ENCODE data around the gene TSPAN15.
"Not testable (repeated sequence)": the region's sequence is repeated elsewhere in the genome, so short reads cannot be mapped to it uniquely, and the experiment has no call there.

TSPAN15 gene

GRCh38 chr10:69516316-69516715 lies 65.1 kb downstream of the TSPAN15 start:
- peak; percentile 70 for DNase-seq (ENCODE audit: low read depth, low spot score)
- no peaks in the 10 kb centered on the region for H3K27me3 ChIP-seq (ENCODE audit: insufficient read depth, insufficient read length)
- peaks cover 5% of the 10 kb centered on the region for H3K4me1 ChIP-seq (ENCODE audit: insufficient read depth, insufficient read length)
- H3K4me3 ChIP-seq (ENCODE audit: insufficient read length, low read depth) = no peak overlapping the region
- H3K36me3 ChIP-seq (ENCODE audit: insufficient read depth, insufficient read length, low read length) = no peaks in the 10 kb centered on the region
- 0 out of 2 replicates have a peak, but pooled peaks cover 4% of the 10 kb centered on the region for H3K9me3 ChIP-seq (ENCODE audit: insufficient read depth, low read length)
- no peak for TF ChIP-seq ZNF274 (IDR thresholded peaks at IDR 0.05; ENCODE audit: low read depth, low read length)
- no peak overlapping the region for H3K9ac ChIP-seq (ENCODE audit: insufficient read length, low read depth)

DNA sequence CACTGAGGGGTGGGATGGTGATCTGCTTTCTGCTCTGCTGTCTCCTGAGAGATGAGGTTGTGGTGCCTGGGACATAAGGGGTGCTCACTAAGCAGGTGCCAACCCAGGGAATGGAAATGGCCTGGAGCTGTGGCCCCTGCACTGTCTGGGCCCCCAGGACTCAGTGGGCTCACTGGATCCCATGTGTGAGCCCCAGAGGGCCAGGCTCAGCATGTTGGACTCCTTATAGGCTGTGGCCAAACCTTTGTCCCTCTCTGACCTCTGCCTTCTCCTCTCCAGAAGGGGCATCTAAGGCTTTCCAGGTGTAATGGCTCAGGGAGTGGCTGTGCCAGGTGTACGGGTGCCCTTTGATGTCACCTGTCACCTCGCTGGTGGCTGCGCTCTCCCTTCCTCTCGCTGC lies 65.5 kb downstream of the TSPAN15 start:
- Histone ChIP-seq H3K4me3 (ENCODE audit: insufficient read length, low read depth) (no peak overlapping the region), H3K27me3 (ENCODE audit: insufficient read depth, insufficient read length) (no peaks in the 10 kb centered on the region), H3K9ac (ENCODE audit: insufficient read length, low read depth) (no peak overlapping the region), H3K4me1 (ENCODE audit: insufficient read depth, insufficient read length) (peaks cover 5% of the 10 kb centered on the region), H3K36me3 (ENCODE audit: insufficient read depth, insufficient read length, low read length) (no peaks in the 10 kb centered on the region), H3K9me3 (ENCODE audit: insufficient read depth, low read length) (0 out of 2 replicates have a peak, but pooled peaks cover 4% of the 10 kb centered on the region)
- TF ChIP-seq SUZ12 (IDR thresholded peaks at IDR 0.05; ENCODE audit: extremely low read depth, insufficient read depth, insufficient read length) (no peak), YY1 (IDR thresholded peaks at IDR 0.05; ENCODE audit: insufficient read depth, insufficient read length) (no peak), ZNF274 (IDR thresholded peaks at IDR 0.05; ENCODE audit: low read depth, low read length) (no peak)
- DNase-seq (ENCODE audit: low read depth, low spot score) = no peak

DNA sequence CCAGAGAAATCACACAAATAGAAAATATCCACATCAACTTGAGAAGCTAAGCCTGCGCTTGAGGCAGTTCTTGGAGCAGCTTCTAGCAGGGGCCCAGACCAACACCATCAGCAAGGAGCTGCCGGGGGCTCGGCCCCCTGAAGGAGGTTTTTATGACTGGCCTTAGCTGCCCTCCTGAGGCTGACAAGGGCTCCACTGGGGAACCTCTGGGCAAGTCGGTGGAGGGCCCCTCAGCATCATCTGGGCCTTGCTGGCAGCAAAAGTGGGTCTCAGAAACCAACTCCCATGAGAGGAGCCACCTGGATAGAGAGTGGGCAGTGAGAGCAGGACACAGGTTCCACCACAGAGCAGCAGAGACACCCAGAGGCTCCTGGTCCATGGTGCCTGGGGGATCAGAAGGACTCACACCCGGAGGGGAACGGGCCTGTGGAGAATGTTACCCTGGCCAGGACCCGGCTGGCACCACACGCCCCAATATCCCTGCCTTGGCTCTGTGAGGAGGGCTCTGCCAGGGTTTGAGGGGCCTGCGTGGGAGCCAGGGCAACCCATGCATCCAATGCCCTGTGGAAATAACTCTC lies 66.1 kb downstream of the TSPAN15 start:
- 0 out of 2 replicates have a peak, but pooled peaks cover 4% of the 10 kb centered on the region for H3K9me3 ChIP-seq (ENCODE audit: insufficient read depth, low read length)
- H3K36me3 ChIP-seq (ENCODE audit: insufficient read depth, insufficient read length, low read length) = no peaks in the 10 kb centered on the region
- no peak for DNase-seq (ENCODE audit: low read depth, low spot score)
- H3K9ac ChIP-seq (ENCODE audit: insufficient read length, low read depth) = no peak overlapping the region
- no peak overlapping the region for H3K4me3 ChIP-seq (ENCODE audit: insufficient read length, low read depth)
- H3K27me3 ChIP-seq (ENCODE audit: insufficient read depth, insufficient read length) = no peaks in the 10 kb centered on the region
- TF ChIP-seq YY1 (IDR thresholded peaks at IDR 0.05; ENCODE audit: insufficient read depth, insufficient read length) (no peak), ZNF274 (IDR thresholded peaks at IDR 0.05; ENCODE audit: low read depth, low read length) (no peak), SUZ12 (IDR thresholded peaks at IDR 0.05; ENCODE audit: extremely low read depth, insufficient read depth, insufficient read length) (no peak)
- peaks cover 5% of the 10 kb centered on the region for H3K4me1 ChIP-seq (ENCODE audit: insufficient read depth, insufficient read length)

- no peaks in the 10 kb centered on the region for H3K9me3 ChIP-seq (ENCODE audit: insufficient read depth, low read length)
- H3K27me3 ChIP-seq (ENCODE audit: insufficient read depth, insufficient read length) = no peaks in the 10 kb centered on the region
- H3K4me1 ChIP-seq (ENCODE audit: insufficient read depth, insufficient read length) = no peaks in the 10 kb centered on the region
- no peaks in the 10 kb centered on the region for H3K36me3 ChIP-seq (ENCODE audit: insufficient read depth, insufficient read length, low read length)
- no peak for DNase-seq (ENCODE audit: low read depth, low spot score)
- H3K4me3 ChIP-seq (ENCODE audit: insufficient read length, low read depth) = no peak overlapping the region
- no peak overlapping the region for H3K9ac ChIP-seq (ENCODE audit: insufficient read length, low read depth)
- no peak for TF ChIP-seq SUZ12 (IDR thresholded peaks at IDR 0.05; ENCODE audit: extremely low read depth, insufficient read depth, insufficient read length)
- TF ChIP-seq YY1 (IDR thresholded peaks at IDR 0.05; ENCODE audit: insufficient read depth, insufficient read length) = no peak
- no peak for TF ChIP-seq ZNF274 (IDR thresholded peaks at IDR 0.05; ENCODE audit: low read depth, low read length)
These were observed 76.7 kb downstream of the TSPAN15 start for GRCh38 chr10:69527961-69528360.

GRCh38 chr10:69533658-69534057 lies 82.4 kb downstream of the TSPAN15 start:
- DNase-seq (ENCODE audit: low read depth, low spot score) = no peak
- TF ChIP-seq ZNF274 (IDR thresholded peaks at IDR 0.05; ENCODE audit: low read depth, low read length) = no peak
- TF ChIP-seq SUZ12 (IDR thresholded peaks at IDR 0.05; ENCODE audit: extremely low read depth, insufficient read depth, insufficient read length) = no peak
- no peak for TF ChIP-seq YY1 (IDR thresholded peaks at IDR 0.05; ENCODE audit: insufficient read depth, insufficient read length)
- Histone ChIP-seq H3K27me3 (ENCODE audit: insufficient read depth, insufficient read length) (no peaks in the 10 kb centered on the region), H3K36me3 (ENCODE audit: insufficient read depth, insufficient read length, low read length) (no peaks in the 10 kb centered on the region), H3K9ac (ENCODE audit: insufficient read length, low read depth) (no peak overlapping the region), H3K9me3 (ENCODE audit: insufficient read depth, low read length) (0 out of 2 replicates have a peak, but pooled peaks cover 1% of the 10 kb centered on the region), H3K4me3 (ENCODE audit: insufficient read length, low read depth) (no peak overlapping the region), H3K4me1 (ENCODE audit: insufficient read depth, insufficient read length) (no peaks in the 10 kb centered on the region)

DNA sequence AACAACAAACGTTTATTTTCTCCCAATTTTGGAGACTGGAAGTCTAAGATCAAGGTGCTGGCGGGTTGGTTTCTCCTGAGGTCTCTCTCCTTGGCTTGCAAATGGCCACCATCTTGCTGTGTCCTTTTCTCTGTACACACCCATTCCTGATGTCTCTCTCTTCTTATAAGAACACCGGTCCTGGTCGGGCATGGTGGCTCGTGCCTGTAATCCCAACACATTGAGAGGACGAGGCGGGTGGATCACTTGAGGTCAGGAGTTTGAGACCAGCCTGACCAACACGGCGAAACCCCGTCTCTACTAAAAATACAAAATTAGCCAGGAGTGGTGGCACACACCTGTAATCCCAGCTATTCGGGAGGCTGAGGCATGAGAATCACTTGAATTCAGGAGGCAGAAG lies 85.3 kb downstream of the TSPAN15 start:
- not testable (repeated sequence) for H3K27me3 ChIP-seq (ENCODE audit: insufficient read depth, insufficient read length); H3K9ac ChIP-seq (ENCODE audit: insufficient read length, low read depth); H3K4me3 ChIP-seq (ENCODE audit: insufficient read length, low read depth); H3K36me3 ChIP-seq (ENCODE audit: insufficient read depth, insufficient read length, low read length); DNase-seq (ENCODE audit: low read depth, low spot score); H3K4me1 ChIP-seq (ENCODE audit: insufficient read depth, insufficient read length)
- peaks cover 21% of the 10 kb centered on the region; the same call in 1 of the 2 replicates for H3K9me3 ChIP-seq (ENCODE audit: insufficient read depth, low read length)

GRCh38 chr10:69537449-69537848 lies 86.2 kb downstream of the TSPAN15 start:
- Histone ChIP-seq H3K4me1 (ENCODE audit: insufficient read depth, insufficient read length) (no peaks in the 10 kb centered on the region), H3K36me3 (ENCODE audit: insufficient read depth, insufficient read length, low read length) (no peaks in the 10 kb centered on the region), H3K9me3 (ENCODE audit: insufficient read depth, low read length) (peaks cover 25% of the 10 kb centered on the region; the same call in 1 of the 2 replicates), H3K4me3 (ENCODE audit: insufficient read length, low read depth) (no peak overlapping the region), H3K9ac (ENCODE audit: insufficient read length, low read depth) (no peak overlapping the region), H3K27me3 (ENCODE audit: insufficient read depth, insufficient read length) (no peaks in the 10 kb centered on the region)
- TF ChIP-seq ZNF274 (IDR thresholded peaks at IDR 0.05; ENCODE audit: low read depth, low read length) (no peak), SUZ12 (IDR thresholded peaks at IDR 0.05; ENCODE audit: extremely low read depth, insufficient read depth, insufficient read length) (no peak), YY1 (IDR thresholded peaks at IDR 0.05; ENCODE audit: insufficient read depth, insufficient read length) (no peak)
- no peak for DNase-seq (ENCODE audit: low read depth, low spot score)

DNA sequence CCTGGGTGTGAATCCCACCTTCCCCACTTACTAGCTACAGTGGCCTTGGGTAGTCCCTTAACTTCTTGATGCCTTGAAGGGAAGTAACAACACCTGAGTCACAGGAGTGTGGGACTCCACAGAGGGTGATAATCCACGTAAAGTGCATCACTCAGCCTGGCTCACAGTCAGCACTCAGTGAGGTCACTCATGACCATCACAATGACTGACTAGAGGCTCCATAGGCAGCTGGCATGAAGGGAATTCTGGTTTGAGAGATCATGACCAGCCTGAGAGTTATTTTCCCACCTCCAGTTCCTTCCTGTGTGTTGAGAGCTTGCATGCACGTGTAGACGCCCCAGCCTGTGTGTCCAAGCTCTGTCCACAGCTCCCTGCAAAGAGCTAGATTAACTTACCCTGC lies 87.2 kb downstream of the TSPAN15 start:
- TF ChIP-seq YY1 (IDR thresholded peaks at IDR 0.05; ENCODE audit: insufficient read depth, insufficient read length) (no peak), SUZ12 (IDR thresholded peaks at IDR 0.05; ENCODE audit: extremely low read depth, insufficient read depth, insufficient read length) (no peak), ZNF274 (IDR thresholded peaks at IDR 0.05; ENCODE audit: low read depth, low read length) (no peak)
- no peaks in the 10 kb centered on the region for H3K27me3 ChIP-seq (ENCODE audit: insufficient read depth, insufficient read length)
- H3K9me3 ChIP-seq (ENCODE audit: insufficient read depth, low read length) = peaks cover 25% of the 10 kb centered on the region; the same call in 1 of the 2 replicates
- no peaks in the 10 kb centered on the region for H3K4me1 ChIP-seq (ENCODE audit: insufficient read depth, insufficient read length)
- no peaks in the 10 kb centered on the region for H3K36me3 ChIP-seq (ENCODE audit: insufficient read depth, insufficient read length, low read length)
- no peak overlapping the region for H3K4me3 ChIP-seq (ENCODE audit: insufficient read length, low read depth)
- DNase-seq (ENCODE audit: low read depth, low spot score) = no peak
- H3K9ac ChIP-seq (ENCODE audit: insufficient read length, low read depth) = no peak overlapping the region
